ENCODE measurements around the gene PDE8A.

DNA sequence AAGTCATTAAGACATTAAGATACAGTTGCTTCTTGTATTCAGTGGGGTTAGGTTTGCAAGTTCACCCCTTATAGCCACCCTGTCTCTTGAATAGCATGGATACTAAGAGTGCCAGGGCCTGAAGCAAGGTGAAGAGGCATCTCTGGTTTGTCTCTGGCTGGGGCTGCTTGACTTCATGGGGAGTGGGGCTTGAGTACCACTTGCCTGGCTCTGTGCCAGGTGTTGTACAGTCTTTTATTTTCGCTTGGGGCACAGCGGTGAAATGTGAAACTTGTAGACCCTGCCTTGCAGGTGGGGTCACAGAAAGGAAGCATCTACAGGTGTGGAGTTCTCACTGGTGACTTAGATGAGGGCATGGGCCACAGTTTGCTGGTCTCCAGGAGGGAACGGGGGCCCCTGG is 152.1 kb downstream of the PDE8A start:
- no peak for TF ChIP-seq CTCF (IDR thresholded peaks at IDR 0.05; ENCODE audit: low read length)
- no peak for TF ChIP-seq EZH2 (optimal IDR thresholded peaks at IDR 0.05; ENCODE audit: low read depth, low read length)
